GM06990 (cell line): ENCODE data around the gene POLD2.

ENCODE experiments used
- DNase-seq: peaks from one replicate; pipeline ENCODE4 v3.0.0-alpha.2; 2011; ENCODE audit not compliant: insufficient read length; ENCODE audit errors: extremely low read depth
- H3K27me3 ChIP-seq: replicated peaks from 2 replicates; pipeline ENCODE4 v1.6.0; 2011; ENCODE audit warnings: low read length; ENCODE audit not compliant: control insufficient read depth, insufficient read depth
- H3K36me3 ChIP-seq: 2 replicates; pipeline ENCODE4 v1.5.1; 2011; ENCODE audit warnings: low read length; ENCODE audit not compliant: control insufficient read depth, insufficient read depth
- H3K4me3 ChIP-seq: replicated peaks from 2 replicates; pipeline ENCODE4 v1.5.1; 2011; ENCODE audit warnings: low read depth, mild to moderate bottlenecking, control low read depth, low read length
- TF ChIP-seq, protein P1 (sequence below): IDR thresholded peaks from 2 replicates; pipeline ENCODE4 v1.5.1; 2011; ENCODE audit warnings: low read length, control low read depth, mild to moderate bottlenecking, inconsistent platforms; ENCODE audit not compliant: insufficient read depth, poor library complexity, severe bottlenecking

The POLD2 gene

DNA sequence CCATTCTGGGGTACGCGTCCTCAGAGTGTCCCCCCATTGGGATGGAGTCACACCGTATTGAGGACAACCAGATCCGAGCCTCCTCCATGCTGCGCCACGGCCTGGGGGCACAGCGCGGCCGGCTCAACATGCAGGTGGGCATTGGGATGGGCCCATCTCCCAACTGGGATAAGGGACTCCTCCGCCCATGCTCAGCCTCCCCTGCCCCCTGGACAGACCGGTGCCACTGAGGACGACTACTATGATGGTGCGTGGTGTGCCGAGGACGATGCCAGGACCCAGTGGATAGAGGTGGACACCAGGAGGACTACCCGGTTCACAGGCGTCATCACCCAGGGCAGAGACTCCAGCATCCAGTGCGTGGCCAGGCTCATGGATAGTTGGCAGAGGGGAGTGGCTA, 13.4 kb downstream of the POLD2 start:
- DNase-seq: no peak
- TF ChIP-seq, protein P1, sequence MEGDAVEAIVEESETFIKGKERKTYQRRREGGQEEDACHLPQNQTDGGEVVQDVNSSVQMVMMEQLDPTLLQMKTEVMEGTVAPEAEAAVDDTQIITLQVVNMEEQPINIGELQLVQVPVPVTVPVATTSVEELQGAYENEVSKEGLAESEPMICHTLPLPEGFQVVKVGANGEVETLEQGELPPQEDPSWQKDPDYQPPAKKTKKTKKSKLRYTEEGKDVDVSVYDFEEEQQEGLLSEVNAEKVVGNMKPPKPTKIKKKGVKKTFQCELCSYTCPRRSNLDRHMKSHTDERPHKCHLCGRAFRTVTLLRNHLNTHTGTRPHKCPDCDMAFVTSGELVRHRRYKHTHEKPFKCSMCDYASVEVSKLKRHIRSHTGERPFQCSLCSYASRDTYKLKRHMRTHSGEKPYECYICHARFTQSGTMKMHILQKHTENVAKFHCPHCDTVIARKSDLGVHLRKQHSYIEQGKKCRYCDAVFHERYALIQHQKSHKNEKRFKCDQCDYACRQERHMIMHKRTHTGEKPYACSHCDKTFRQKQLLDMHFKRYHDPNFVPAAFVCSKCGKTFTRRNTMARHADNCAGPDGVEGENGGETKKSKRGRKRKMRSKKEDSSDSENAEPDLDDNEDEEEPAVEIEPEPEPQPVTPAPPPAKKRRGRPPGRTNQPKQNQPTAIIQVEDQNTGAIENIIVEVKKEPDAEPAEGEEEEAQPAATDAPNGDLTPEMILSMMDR: no peak
- Histone ChIP-seq H3K4me3 (no peak overlapping the region), H3K27me3 (no peaks in the 10 kb centered on the region; the same call in none of the 2 replicates), H3K36me3 (peaks cover 6% of the 10 kb centered on the region; the same call in 1 of the 2 replicates)

DNA sequence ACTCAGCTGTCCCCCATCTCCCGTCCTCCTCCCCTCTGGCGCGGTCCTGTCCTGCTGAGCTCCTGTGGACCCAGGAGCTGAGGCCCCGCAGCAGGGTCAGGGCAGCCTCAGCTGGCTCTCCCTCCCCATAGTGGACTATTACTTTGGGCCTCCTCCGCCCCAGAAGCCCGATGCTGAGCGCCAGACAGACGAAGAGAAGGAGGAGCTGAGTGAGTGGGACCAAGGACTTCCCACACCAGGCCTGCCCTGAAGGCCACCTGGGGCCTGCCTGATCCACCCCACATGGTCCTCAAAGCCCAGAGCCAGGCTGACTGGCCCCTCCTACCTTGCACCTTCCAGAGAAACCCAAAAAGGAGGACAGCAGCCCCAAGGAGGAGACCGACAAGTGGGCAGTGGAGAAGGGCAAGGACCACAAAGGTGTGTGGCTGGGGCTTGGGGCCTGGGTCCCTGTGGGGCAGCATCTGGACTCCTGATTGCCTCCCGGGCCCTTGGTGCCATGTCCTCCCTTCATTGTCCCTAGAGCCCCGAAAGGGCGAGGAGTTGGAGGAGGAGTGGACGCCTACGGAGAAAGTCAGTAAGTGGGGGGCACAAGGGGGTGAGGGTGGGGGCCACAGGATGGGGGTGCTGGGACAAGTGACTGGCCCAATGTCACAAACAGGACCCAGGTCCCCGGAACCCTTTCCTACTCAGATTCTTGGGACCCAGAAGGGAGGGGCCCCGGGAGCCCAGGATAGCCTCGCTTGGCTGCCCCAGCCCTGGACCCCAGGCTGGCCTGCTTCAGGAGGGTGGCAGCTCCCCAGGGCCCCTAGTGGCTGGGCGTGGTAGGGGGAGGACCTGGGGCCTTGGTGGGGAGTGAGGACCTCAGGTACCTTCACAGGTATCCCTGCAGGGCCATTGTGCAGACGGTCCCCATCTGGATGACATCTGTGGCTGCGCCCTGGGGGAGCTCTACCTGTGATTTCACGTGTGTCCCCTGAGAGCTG, 14.3 kb downstream of the POLD2 start:
- TF ChIP-seq, protein P1: peak; percentile 25
- Histone ChIP-seq H3K4me3 (no peak overlapping the region), H3K36me3 (no peaks in the 10 kb centered on the region), H3K27me3 (no peaks in the 10 kb centered on the region; the same call in none of the 2 replicates)
- no peak for DNase-seq

DNA sequence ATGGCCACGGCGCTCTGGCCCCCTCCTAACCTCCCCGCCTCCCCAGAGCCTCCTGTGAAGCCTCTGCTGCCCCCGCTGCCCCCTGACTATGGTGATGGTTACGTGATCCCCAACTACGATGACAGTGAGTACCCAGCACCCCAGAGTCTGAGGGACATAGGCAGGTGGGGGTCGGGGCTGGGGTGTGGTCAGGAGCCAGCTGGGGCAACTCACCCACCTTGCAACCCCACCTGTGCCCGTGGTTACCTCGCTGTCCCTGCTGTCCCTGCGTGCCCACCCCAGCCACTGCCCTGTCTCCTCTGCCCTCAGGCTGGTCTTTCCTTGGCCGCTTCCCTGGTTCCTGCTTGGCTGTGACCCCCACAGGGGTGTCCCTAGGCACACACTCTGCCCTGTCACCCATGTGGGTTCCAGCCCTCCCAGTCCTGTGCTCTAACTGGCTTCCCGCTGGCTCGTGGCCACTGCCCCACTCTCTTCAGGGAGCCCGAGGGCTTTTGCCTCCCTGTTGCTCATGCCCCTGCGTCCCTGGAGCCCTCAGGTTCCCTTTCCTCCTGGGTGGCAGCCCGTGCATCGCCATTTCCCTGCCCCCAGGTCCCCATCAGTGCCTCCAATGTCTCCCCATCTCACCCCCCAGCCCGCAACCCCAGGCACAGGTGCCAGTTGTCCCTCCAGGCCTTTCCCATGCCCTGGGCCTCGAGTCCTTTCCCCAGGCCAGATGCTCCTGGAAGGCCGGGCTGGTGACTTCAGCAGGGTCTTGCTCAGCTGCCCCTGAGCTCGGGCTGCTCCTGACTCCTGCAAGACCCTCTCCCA, 15.2 kb downstream of the POLD2 start:
- TF ChIP-seq, protein P1: no peak
- Histone ChIP-seq H3K27me3 (peaks cover 2% of the 10 kb centered on the region), H3K4me3 (no peak overlapping the region), H3K36me3 (no peaks in the 10 kb centered on the region)
- DNase-seq: no peak

DNA sequence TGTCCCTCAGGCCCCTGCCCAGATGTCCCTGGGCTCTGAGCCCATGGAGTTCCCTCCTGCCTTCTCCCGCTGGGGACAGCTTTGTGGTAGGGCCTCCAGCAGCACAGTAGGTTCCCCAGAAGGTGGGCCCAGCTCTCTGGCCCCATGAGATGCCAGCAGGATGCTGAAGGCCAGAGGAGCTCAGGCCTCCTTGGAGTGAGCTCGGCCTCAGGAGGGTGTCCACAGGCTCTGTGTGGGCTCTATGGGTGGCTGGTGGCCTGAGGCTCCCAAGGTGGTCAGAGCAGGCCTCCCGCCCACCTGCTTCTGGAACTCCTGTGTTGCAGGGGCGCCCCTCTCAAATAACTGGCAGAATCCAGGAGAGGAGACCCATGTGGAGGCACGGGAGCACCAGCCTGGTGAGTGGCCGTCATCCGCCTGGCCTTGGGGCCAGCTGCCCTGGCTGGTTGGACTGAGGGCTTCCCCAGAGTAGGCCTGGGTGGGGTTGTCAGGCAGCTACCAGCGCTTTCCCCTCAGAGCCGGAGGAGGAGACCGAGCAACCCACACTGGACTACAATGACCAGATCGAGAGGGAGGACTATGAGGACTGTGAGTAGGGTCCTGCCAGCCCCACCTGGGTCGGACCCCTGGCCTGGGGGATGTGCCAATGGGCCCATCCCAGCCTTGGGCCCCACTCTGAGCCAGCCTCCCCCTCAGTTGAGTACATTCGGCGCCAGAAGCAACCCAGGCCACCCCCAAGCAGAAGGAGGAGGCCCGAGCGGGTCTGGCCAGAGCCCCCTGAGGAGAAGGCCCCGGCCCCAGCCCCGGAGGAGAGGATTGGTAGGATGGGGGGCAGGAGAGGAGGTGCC, 16.0 kb downstream of the POLD2 start:
- Histone ChIP-seq H3K36me3 (no peaks in the 10 kb centered on the region), H3K4me3 (no peak overlapping the region), H3K27me3 (peaks cover 4% of the 10 kb centered on the region)
- TF ChIP-seq, protein P1: no peak
- no peak for DNase-seq

- Histone ChIP-seq H3K4me3 (no peak overlapping the region), H3K36me3 (no peaks in the 10 kb centered on the region), H3K27me3 (peaks cover 4% of the 10 kb centered on the region)
- TF ChIP-seq, protein P1: no peak
- DNase-seq: no peak
Observed at GRCh38 chr7:44106311-44107065, 16.9 kb downstream of the POLD2 start.
